Right lobe of liver (tissue), 6 donors: ENCODE data around the gene ARHGAP22. TPM values are rescaled to one million over a fixed set of nuclear protein-coding genes. Genes with fewer than 3 reads are reported as not detected.

Experiments used
- ATAC-seq, 4 donors: fragments of 200-7000 bp; cut with Tn5 transposase; one replicate each; pipeline ENCODE4 v1.9.1; 2020; ENCODE audit warnings: mild to moderate bottlenecking in 4 of 4, moderate library complexity in 4 of 4
- DNase-seq, 3 donors: peaks; one replicate each; pipeline ENCODE4 v3.0.0-alpha.2; 2020
- H3K27ac ChIP-seq, 3 donors: fragments of 200-600 bp; one replicate each; pipeline ENCODE4 v1.8.0; 2022
- H3K27me3 ChIP-seq, 2 donors: fragments of 200-600 bp; one replicate each; pipeline ENCODE4 v1.8.0; 2022
- H3K36me3 ChIP-seq, 4 donors: fragments of 200-600 bp; sonication (generic) in 1 of 4; one replicate each; pipeline versions ENCODE4 v1.5.1 to v1.8.0; 2017 to 2022; ENCODE audit warnings: control low read depth in 1 of 4
- H3K4me1 ChIP-seq, 4 donors: fragments of 200-600 bp; sonication (generic) in 1 of 4; one replicate each; pipeline versions ENCODE4 v1.5.1 to v1.8.0; 2017 to 2022; ENCODE audit warnings: control low read depth in 1 of 4
- H3K4me3 ChIP-seq, 3 donors: fragments of 200-600 bp; one replicate each; pipeline ENCODE4 v1.8.0; 2022
- H3K9me3 ChIP-seq, 4 donors: fragments of 200-600 bp; sonication (generic) in 1 of 4; one replicate each; pipeline versions ENCODE4 v1.5.1 to v1.8.0; 2017 to 2022; ENCODE audit warnings: control low read depth in 1 of 4
- CTCF ChIP-seq, 4 donors: fragments of 200-600 bp in 3 of 4; fragments of 450-650 bp in 1 of 4; IDR thresholded peaks; one replicate each; pipeline versions ENCODE4 v1.5.1 to v1.8.0; 2016 to 2022; ENCODE audit warnings: antibody characterized with exemption in 4 of 4, mild to moderate bottlenecking in 2 of 4
- POLR2A ChIP-seq: fragments of 450-650 bp; IDR thresholded peaks from one replicate; pipeline ENCODE4 v1.6.1; 2017; ENCODE audit warnings: antibody characterized with exemption, mild to moderate bottlenecking
- WGBS: methylation state at CpG from one replicate; pipeline ENCODE4 v1.1.6; 2018; ENCODE audit warnings: low coverage, low lambda C conversion rate; ENCODE audit not compliant: insufficient coverage; ENCODE audit errors: missing lambda C conversion rate; 5-methylcytosine and 5-hydroxymethylcytosine counted together
- intact Hi-C, 2 donors: fragments of 100-400 bp; cut with DNase I; formaldehyde crosslinking; loops; one replicate each; pipeline versions ENCODE4 v1.11.2 to v1.14.1; 2022
- total RNA-seq, 6 experiments: library from RNA; depleted of rRNA in 2 of 6; stranded (reverse); fragments of >200 nt in 2 of 6; fragmentation: NEBNext Ultra II Directional in 3 of 6; extraction: Animal tissue kit (Norgen Biotek cat#: 25700) in 3 of 6; gene quantifications; one replicate each; pipeline versions ENCODE4 v1.1.0 to v1.2.4, GENCODE V29; 2016 to 2023
- donor health status: DM: no; HTN: yes; CAD: no.
- donor health status: DM: no; HTN: no; CAD: no.
- donor health status: DM: no; HTN: no; CAD: no.
- donor health status: DM: no; HTN: yes; CAD: no.
- donor health status: DM: no; HTN: yes; CAD: no.

The ARHGAP22 gene
- total RNA-seq, 6 experiments from 2014 or later: 0.22 to 3.6 (median 0.64) TPM

- 85% methylated on average over 3 of the region's 13 CpGs for WGBS
- H3K4me3 ChIP-seq: no peak overlapping the region
- H3K9me3 ChIP-seq: no peaks in the 10 kb centered on the region
- H3K27me3 ChIP-seq: no peaks in the 10 kb centered on the region
- TF ChIP-seq POLR2A: no peak
- no peak for TF ChIP-seq CTCF (IDR thresholded peaks at IDR 0.05)
- H3K4me1 ChIP-seq: no peaks in the 10 kb centered on the region
- no peak overlapping the region for H3K27ac ChIP-seq
- ATAC-seq: no peak
- intact Hi-C loops: no loop called here
- peak in 1 of 3 donors; percentile 12 for DNase-seq
- H3K36me3 ChIP-seq: no peaks in the 10 kb centered on the region
Measured at GRCh38 chr10:48536916-48537890, 67.7 kb downstream of the ARHGAP22 start.

DNA sequence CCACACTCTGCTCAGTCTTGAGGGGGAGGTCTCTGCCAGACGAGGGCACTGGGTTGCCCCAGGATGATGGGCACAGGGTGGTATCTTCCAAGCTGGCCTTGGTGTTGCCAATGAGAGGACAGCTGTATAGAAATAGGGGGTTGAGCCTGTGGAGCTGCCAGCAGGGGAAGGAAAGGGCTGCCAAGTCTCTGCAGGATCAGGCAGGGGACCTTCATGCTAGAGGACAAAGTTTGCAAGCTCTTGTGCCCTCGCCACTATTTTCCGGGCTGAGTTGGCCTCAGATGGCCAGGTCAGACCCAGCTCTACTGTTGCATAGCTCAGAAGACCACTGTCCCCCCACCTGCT, 68.7 kb downstream of the ARHGAP22 start:
- intact Hi-C loops: no loop called here
- Histone ChIP-seq H3K36me3 (no peaks in the 10 kb centered on the region), H3K9me3 (no peaks in the 10 kb centered on the region), H3K4me1 (no peaks in the 10 kb centered on the region), H3K27ac (no peak overlapping the region), H3K4me3 (no peak overlapping the region), H3K27me3 (no peaks in the 10 kb centered on the region)
- ATAC-seq: no peak
- WGBS: no CpG with 5 or more reads among the region's 3 CpGs
- peak in 1 of 3 donors; percentile 28 for DNase-seq
- TF ChIP-seq CTCF (IDR thresholded peaks at IDR 0.05): no peak
- no peak for TF ChIP-seq POLR2A

DNA sequence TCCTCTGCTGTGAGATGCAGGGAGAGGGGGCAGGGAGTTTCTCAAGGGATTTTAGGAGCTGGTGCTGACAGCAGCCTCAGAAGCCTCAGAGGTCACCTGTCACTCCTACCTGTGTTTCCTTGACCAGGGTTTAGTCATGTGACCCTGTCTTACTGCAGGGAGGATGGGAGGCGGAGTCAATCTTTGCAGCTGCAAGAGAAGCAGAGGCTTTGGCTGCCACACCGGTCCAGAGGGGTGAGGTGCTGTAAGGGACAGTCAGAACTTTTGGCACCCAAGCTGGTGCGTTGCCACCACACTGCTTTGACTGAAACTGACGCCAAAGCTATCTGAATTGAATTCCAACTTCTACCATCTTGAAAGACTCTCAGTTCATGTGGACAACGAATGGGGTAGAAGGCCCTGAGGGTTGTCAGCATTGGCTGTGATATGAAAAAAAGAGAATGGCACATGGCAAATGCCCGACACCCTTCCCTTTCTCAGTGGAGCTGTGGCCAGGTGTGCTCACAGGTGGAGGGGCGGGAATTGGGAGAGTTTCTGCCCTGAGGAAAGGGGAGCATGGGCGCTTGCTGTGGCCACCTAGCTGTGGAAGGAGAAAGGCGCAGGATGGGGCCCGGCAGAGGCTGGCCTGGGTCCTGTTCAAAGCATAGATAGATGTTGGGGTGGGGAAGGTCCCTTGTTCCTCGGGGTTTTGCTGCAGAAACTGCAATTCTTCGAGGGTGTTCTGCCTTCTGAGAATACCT, 69.3 kb downstream of the ARHGAP22 start:
- TF ChIP-seq CTCF (IDR thresholded peaks at IDR 0.05) (no peak), POLR2A (no peak)
- peak in 1 of 3 donors; percentile 15 for DNase-seq

DNA sequence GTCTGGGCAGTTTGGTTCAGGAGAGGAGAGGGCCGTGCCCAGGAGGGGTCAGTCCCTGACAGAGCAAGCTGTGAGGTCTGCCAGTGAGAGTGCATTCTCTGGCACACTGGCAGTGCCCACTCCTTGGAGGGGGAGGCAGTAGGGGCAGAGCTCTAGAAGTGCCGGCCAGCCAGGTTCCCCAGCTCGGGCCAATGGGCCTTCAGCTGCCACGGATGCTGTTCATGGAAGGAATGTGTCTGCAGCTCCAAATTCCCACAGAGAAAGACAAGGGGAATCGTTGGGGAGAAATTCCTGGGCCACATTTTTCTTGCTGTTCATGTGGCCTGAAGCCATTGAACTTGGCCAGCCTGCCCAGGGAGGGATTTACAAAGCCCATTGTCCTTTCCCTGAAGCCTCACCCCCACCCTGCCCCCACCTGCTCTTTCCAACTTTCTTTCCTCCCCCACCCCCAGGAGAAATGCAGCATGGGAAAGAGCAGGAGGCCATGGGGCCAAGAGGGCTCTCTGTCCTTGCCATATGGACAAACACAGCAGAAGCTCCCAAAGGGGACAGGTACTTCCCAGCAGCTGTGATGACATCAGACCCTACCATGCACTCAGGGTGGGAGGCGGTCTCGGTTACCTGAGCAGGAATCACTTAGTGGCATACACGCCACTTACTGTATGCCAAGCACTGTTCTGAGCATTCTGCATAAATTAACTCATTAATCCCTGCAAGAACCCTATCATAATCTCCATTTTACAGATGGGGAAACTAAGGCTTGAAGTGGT, 70.7 kb downstream of the ARHGAP22 start:
- TF ChIP-seq POLR2A: no peak
- TF ChIP-seq CTCF (IDR thresholded peaks at IDR 0.05): no peak

More for the DNA sequence above, 69.3 kb downstream of the ARHGAP22 start:
- no peaks in the 10 kb centered on the region for H3K4me1 ChIP-seq
- no peak overlapping the region for H3K4me3 ChIP-seq
- no peaks in the 10 kb centered on the region for H3K36me3 ChIP-seq
- no peaks in the 10 kb centered on the region for H3K27me3 ChIP-seq
- ATAC-seq: peak in 1 of 4 donors; percentile 10
- no peak overlapping the region for H3K27ac ChIP-seq
- H3K9me3 ChIP-seq: no peaks in the 10 kb centered on the region
- WGBS: 76% methylated on average over 8 of the region's 12 CpGs
- intact Hi-C loops: no loop called here

More for the DNA sequence above, 70.7 kb downstream of the ARHGAP22 start:
- H3K27ac ChIP-seq: no peak overlapping the region
- H3K4me3 ChIP-seq: no peak overlapping the region
- no peaks in the 10 kb centered on the region for H3K36me3 ChIP-seq
- intact Hi-C loops: no loop called here
- ATAC-seq (peak in 1 of 4 donors; percentile 25), DNase-seq (peak in 1 of 3 donors; percentile 33)
- H3K27me3 ChIP-seq: no peaks in the 10 kb centered on the region
- 38% methylated on average over 1 of the region's 8 CpGs for WGBS
- no peaks in the 10 kb centered on the region for H3K4me1 ChIP-seq
- H3K9me3 ChIP-seq: no peaks in the 10 kb centered on the region
